Fibroblast of villous mesenchyme (primary cell): ENCODE data around the gene TMEM171. TPM values are rescaled to one million over a fixed set of nuclear protein-coding genes. Genes with fewer than 3 reads are reported as not detected.

Experiments
- DNase-seq: peaks from one replicate; pipeline ENCODE4 v3.0.0-alpha.2; 2010; ENCODE audit warnings: low read depth
- H3K4me3 ChIP-seq: 2 replicates; pipeline ENCODE4 v1.5.1; 2011; ENCODE audit warnings: low read depth, mild to moderate bottlenecking, low read length
- CTCF ChIP-seq: IDR thresholded peaks from 2 replicates; pipeline ENCODE4 v1.5.1; 2012; ENCODE audit warnings: low read depth, mild to moderate bottlenecking, low read length; ENCODE audit not compliant: insufficient read depth
- total RNA-seq: library from RNA; depleted of rRNA; stranded (reverse); fragments of >200 nt; gene quantifications from 2 replicates; pipeline ENCODE4 v1.2.3, GENCODE V29; 2012

The TMEM171 gene
- total RNA-seq, 1 donor = 13.4 TPM

- no peak overlapping the region for H3K4me3 ChIP-seq
- no peak for DNase-seq
- TF ChIP-seq CTCF = no peak
Observed at GRCh38 chr5:73096239-73096575, 24.2 kb upstream of the TMEM171 start.

- H3K4me3 ChIP-seq = no peak overlapping the region
- DNase-seq = no peak
- no peak for TF ChIP-seq CTCF
Observed at GRCh38 chr5:73097740-73098139, 22.6 kb upstream of the TMEM171 start.

GRCh38 chr5:73100109-73100508 lies 20.3 kb upstream of the TMEM171 start:
- H3K4me3 ChIP-seq = no peak overlapping the region
- no peak for TF ChIP-seq CTCF
- no peak for DNase-seq

GRCh38 chr5:73103870-73104299 lies 16.5 kb upstream of the TMEM171 start:
- no peak for TF ChIP-seq CTCF
- H3K4me3 ChIP-seq = no peak overlapping the region
- DNase-seq = no peak

- no peak for DNase-seq
- no peak for TF ChIP-seq CTCF
- H3K4me3 ChIP-seq = no peak overlapping the region
Observed at GRCh38 chr5:73104326-73104725, 16.0 kb upstream of the TMEM171 start.

- no peak for TF ChIP-seq CTCF
- H3K4me3 ChIP-seq = no peak overlapping the region
- DNase-seq = no peak
Observed at GRCh38 chr5:73106335-73106734, 14.0 kb upstream of the TMEM171 start.

GRCh38 chr5:73110190-73110589 lies 10.2 kb upstream of the TMEM171 start:
- TF ChIP-seq CTCF = no peak
- peak; percentile 21 for DNase-seq
- H3K4me3 ChIP-seq = no peak overlapping the region
